Panc1 (cell line): Measurements from ENCODE around the gene DUSP9. TPM values are rescaled to one million over a fixed set of nuclear protein-coding genes. Genes with fewer than 3 reads are reported as not detected.
A peak's percentile ranks its signal among the peaks of the same experiment; 100 is the strongest.

Source experiments
- ATAC-seq: fragments of 200-7000 bp; cut with Tn5 transposase; 2 replicates; pipeline ENCODE4 v1.9.1; 2020; ENCODE audit warnings: mild to moderate bottlenecking, moderate library complexity
- BruUV-seq: library from RNA; stranded (reverse); fragments of 400-500 nt; replicated peaks from 2 replicates; lab custom pipeline; 2021; lab: Mats Ljungman, UMichigan
- CTCF ChIA-PET: fragments of 300-600 bp; sonication (Branson Sonifier 250); formaldehyde crosslinking; loops from one replicate; lab custom pipeline; 2022; ENCODE audit warnings: antibody characterized with exemption; lab: Charles Lee
- POLR2A ChIA-PET: fragments of 300-600 bp; sonication (Branson Sonifier 250); formaldehyde crosslinking; loops from one replicate; lab custom pipeline; 2022; ENCODE audit warnings: antibody characterized with exemption; lab: Charles Lee
- DNase-seq: peaks from one replicate; pipeline ENCODE4 v3.0.0-alpha.2; 2010; ENCODE audit warnings: low read depth, low spot score
- H3K27ac ChIP-seq: 2 replicates; pipeline ENCODE4 v1.5.1; 2011; ENCODE audit warnings: mild to moderate bottlenecking, low read length, inconsistent platforms
- H3K27me3 ChIP-seq: fragments of 200-500 bp; sonication (Bioruptor generic); 2 replicates; pipeline ENCODE4 v1.6.0; 2014; ENCODE audit warnings: low read length, inconsistent platforms; ENCODE audit not compliant: control insufficient read depth, insufficient read depth
- H3K36me3 ChIP-seq: fragments of 200-500 bp; sonication (Bioruptor generic); 2 replicates; pipeline ENCODE4 v1.5.1; 2014; ENCODE audit warnings: inconsistent platforms, mild to moderate bottlenecking, low read length, moderate library complexity; ENCODE audit not compliant: control insufficient read depth, insufficient read depth
- H3K4me1 ChIP-seq: 2 replicates; pipeline ENCODE4 v1.5.1; 2011; ENCODE audit warnings: inconsistent platforms, mild to moderate bottlenecking, low read length, moderate library complexity; ENCODE audit not compliant: control insufficient read depth, insufficient read depth
- H3K4me3 ChIP-seq, 2 experiments: 2 replicates each; pipeline ENCODE4 v1.5.1; 2011 to 2012; ENCODE audit warnings: low read depth in 2 of 2, low read length in 2 of 2, mild to moderate bottlenecking in 2 of 2, inconsistent platforms in 1 of 2, moderate library complexity in 1 of 2
- H3K9me3 ChIP-seq: fragments of 200-500 bp; sonication (Bioruptor generic); 2 replicates; pipeline ENCODE4 v1.5.1; 2014; ENCODE audit warnings: low read depth, mild to moderate bottlenecking, inconsistent platforms, low read length, moderate library complexity; ENCODE audit not compliant: control insufficient read depth, insufficient read depth
- POLR2AphosphoS5 ChIP-seq: IDR thresholded peaks from 2 replicates; pipeline ENCODE4 v1.6.1; 2012; ENCODE audit warnings: mild to moderate bottlenecking, low read depth, low read length, moderate library complexity
- SIN3A ChIP-seq: IDR thresholded peaks from 2 replicates; pipeline ENCODE4 v1.6.1; 2012; ENCODE audit warnings: low read depth, mild to moderate bottlenecking, low read length, moderate library complexity, borderline replicate concordance; ENCODE audit not compliant: insufficient read depth
- TCF7L2 ChIP-seq: IDR thresholded peaks from 2 replicates; pipeline ENCODE4 v1.6.1; 2011; ENCODE audit warnings: mild to moderate bottlenecking, low read depth, low read length, inconsistent platforms
- in situ Hi-C: cut with HindIII; loops from 2 replicates; pipeline ENCODE4 v1.10.0; 2016; ENCODE audit warnings: low sequenced_read_pairs, low pct_unique_long_range_greater_than_20kb
- intact Hi-C: fragments of 100-400 bp; cut with micrococcal nuclease; formaldehyde crosslinking; loops from one replicate; pipeline ENCODE4 v1.10.0; 2022; ENCODE audit not compliant: unreplicated experiment
- total RNA-seq: library from RNA; stranded (reverse); gene quantifications from one replicate; pipeline ENCODE4 v1.2.1, GENCODE V29; 2021; ENCODE audit not compliant: unreplicated experiment
- TF ChIP-seq, protein P1 (sequence below), 2 experiments: IDR thresholded peaks; 2 replicates each; pipeline ENCODE4 v1.6.1; 2011 to 2012; ENCODE audit warnings: low read depth in 2 of 2, control low read depth in 1 of 2, low read length in 1 of 2, mild to moderate bottlenecking in 1 of 2, moderate library complexity in 1 of 2; ENCODE audit not compliant: insufficient read depth in 1 of 2
- TF ChIP-seq, protein P2 (sequence below): fragments of 450-650 bp; IDR thresholded peaks from 2 replicates; pipeline ENCODE4 v1.5.1; 2017; ENCODE audit warnings: mild to moderate bottlenecking

Gene DUSP9
- total RNA-seq, 1 experiment from 2014 or later: 7.1 TPM

DNA sequence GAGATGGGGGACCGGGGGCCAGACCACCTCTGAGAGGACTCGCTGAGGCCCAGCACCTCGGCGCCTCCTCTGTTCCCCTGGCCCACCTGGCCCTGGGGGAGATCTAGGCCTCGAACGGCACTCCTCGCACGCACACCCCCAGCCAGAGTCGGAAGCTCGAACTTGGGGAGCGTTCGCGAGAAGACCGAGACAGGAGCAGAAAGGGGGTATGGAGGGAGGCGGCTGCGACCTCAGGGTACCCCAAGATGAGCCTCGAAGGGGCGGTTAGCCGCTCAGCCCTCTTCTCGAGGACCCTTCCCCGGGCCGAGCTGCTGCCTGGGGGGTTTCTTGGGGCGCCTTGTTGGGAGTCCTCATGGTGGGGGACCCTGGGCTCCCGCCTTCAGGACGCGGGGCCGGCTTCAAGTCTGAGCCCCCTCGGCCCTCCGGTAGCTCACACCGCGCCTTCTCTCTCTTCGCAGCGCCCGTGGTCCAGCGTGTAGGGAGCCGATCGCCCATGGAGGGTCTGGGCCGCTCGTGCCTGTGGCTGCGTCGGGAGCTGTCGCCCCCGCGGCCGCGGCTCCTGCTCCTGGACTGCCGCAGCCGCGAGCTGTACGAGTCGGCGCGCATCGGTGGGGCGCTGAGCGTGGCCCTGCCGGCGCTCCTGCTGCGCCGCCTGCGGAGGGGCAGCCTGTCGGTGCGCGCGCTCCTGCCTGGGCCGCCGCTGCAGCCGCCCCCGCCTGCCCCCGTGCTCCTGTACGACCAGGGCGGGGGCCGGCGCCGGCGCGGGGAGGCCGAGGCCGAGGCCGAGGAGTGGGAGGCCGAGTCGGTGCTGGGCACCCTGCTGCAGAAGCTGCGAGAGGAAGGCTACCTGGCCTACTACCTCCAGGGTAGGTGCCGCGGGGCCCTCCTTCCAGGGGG, 706 bp downstream of the DUSP9 start:
- no peak for ATAC-seq

DNA sequence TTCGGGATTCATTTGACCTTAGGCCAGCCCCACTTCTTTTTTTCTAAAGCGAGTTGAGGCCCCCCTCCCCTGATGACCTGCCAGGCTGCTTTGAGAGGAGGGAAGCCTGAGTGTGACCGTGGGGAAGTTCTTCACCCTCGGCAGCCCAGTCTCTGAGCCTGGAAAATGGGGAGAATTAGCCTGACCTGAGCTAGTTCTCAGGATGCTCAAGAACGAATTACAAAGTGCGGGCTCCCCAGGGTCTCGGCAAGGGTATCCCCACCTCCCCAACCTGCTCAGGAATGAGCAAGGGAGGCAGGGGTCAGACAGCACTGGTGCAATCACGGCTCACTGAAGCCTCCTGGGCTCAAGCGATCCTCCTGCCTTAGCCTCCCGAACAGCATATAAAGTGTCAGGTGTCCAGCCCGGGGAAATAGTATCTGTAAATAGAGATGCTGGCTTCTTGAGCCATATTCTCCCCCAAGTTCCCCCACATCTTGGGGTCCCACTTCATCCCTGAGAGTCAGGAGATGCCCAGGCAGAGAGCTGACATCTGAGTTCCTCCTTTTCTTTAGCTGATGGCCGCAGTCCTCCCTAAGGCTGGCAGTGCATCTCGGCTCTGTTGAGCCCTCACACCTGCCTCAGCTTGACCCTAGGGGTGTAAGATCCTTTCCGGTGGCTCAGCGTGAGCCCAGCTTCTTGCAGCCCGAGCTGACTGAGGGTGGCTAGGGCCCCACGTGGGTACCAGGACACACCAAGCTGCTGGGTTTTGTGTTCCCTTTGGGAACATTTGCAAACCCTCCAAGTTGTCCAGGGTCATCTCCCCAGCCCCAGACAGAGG, 1.6 kb downstream of the DUSP9 start:
- Histone ChIP-seq H3K4me3 (no peak overlapping the region), H3K27ac (no peak overlapping the region), H3K27me3 (no peaks in the 10 kb centered on the region; the same call in 1 of the 2 replicates), H3K9me3 (no peaks in the 10 kb centered on the region), H3K4me1 (peaks cover 5% of the 10 kb centered on the region; the same call in 1 of the 2 replicates), H3K36me3 (no peaks in the 10 kb centered on the region)
- ChIA-PET CTCF (no interaction called here), POLR2A (interaction anchor here (0.6 kb wide), 1 partner anchor 202 kb away, joined by 9 read pairs; no protein-coding TSS in a partner anchor)
- BruUV-seq: no TSS peak
- intact Hi-C loops: loop anchor here (5.0 kb wide), 1 partner anchor 111 kb away; no protein-coding TSS in a partner anchor
- ATAC-seq (no peak), DNase-seq (no peak)
- no peak for TF ChIP-seq POLR2AphosphoS5
- TF ChIP-seq TCF7L2: no peak
- TF ChIP-seq, protein P1, sequence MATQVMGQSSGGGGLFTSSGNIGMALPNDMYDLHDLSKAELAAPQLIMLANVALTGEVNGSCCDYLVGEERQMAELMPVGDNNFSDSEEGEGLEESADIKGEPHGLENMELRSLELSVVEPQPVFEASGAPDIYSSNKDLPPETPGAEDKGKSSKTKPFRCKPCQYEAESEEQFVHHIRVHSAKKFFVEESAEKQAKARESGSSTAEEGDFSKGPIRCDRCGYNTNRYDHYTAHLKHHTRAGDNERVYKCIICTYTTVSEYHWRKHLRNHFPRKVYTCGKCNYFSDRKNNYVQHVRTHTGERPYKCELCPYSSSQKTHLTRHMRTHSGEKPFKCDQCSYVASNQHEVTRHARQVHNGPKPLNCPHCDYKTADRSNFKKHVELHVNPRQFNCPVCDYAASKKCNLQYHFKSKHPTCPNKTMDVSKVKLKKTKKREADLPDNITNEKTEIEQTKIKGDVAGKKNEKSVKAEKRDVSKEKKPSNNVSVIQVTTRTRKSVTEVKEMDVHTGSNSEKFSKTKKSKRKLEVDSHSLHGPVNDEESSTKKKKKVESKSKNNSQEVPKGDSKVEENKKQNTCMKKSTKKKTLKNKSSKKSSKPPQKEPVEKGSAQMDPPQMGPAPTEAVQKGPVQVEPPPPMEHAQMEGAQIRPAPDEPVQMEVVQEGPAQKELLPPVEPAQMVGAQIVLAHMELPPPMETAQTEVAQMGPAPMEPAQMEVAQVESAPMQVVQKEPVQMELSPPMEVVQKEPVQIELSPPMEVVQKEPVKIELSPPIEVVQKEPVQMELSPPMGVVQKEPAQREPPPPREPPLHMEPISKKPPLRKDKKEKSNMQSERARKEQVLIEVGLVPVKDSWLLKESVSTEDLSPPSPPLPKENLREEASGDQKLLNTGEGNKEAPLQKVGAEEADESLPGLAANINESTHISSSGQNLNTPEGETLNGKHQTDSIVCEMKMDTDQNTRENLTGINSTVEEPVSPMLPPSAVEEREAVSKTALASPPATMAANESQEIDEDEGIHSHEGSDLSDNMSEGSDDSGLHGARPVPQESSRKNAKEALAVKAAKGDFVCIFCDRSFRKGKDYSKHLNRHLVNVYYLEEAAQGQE (IDR thresholded peaks at IDR 0.05; ENCODE audit: insufficient read depth in 1 of 2, low read depth in 2 of 2, low read length in 1 of 2): no peak
- TF ChIP-seq, protein P2, sequence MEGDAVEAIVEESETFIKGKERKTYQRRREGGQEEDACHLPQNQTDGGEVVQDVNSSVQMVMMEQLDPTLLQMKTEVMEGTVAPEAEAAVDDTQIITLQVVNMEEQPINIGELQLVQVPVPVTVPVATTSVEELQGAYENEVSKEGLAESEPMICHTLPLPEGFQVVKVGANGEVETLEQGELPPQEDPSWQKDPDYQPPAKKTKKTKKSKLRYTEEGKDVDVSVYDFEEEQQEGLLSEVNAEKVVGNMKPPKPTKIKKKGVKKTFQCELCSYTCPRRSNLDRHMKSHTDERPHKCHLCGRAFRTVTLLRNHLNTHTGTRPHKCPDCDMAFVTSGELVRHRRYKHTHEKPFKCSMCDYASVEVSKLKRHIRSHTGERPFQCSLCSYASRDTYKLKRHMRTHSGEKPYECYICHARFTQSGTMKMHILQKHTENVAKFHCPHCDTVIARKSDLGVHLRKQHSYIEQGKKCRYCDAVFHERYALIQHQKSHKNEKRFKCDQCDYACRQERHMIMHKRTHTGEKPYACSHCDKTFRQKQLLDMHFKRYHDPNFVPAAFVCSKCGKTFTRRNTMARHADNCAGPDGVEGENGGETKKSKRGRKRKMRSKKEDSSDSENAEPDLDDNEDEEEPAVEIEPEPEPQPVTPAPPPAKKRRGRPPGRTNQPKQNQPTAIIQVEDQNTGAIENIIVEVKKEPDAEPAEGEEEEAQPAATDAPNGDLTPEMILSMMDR: no peak
- no peak for TF ChIP-seq SIN3A
- in situ Hi-C loops: no loop called here

More for the DNA sequence above, 706 bp downstream of the DUSP9 start:
- H3K4me3 ChIP-seq: peak overlapping the region; percentile 29 to 34; a peak in 3 of 4 replicates
- peaks cover 4% of the 10 kb centered on the region for H3K27me3 ChIP-seq
- TF ChIP-seq, protein P2: no peak
- no peak for TF ChIP-seq POLR2AphosphoS5
- TF ChIP-seq, protein P1 (IDR thresholded peaks at IDR 0.05; ENCODE audit: insufficient read depth in 1 of 2, low read depth in 2 of 2, low read length in 1 of 2): no peak
- TF ChIP-seq SIN3A: no peak
- no peak for TF ChIP-seq TCF7L2
- CTCF ChIA-PET: interaction anchor here (0.6 to 0.7 kb wide), 3 partner anchors 40 to 140 kb away, joined by 4 to 5 read pairs (median 4); no protein-coding TSS in a partner anchor
- no peaks in the 10 kb centered on the region for H3K9me3 ChIP-seq
- BruUV-seq: no TSS peak
- in situ Hi-C loops (no loop called here), intact Hi-C loops (loop anchor here (5.0 kb wide), 1 partner anchor 110 kb away; no protein-coding TSS in a partner anchor)
- no peak for DNase-seq
- H3K36me3 ChIP-seq: no peaks in the 10 kb centered on the region
- peaks cover 5% of the 10 kb centered on the region; the same call in 1 of the 2 replicates for H3K4me1 ChIP-seq
- H3K27ac ChIP-seq: no peak overlapping the region
- POLR2A ChIA-PET: interaction anchor here (0.6 kb wide), 3 partner anchors 11 to 1700 kb away, joined by 5 to 9 read pairs (median 5); no protein-coding TSS in a partner anchor
